Subcutaneous adipose tissue (tissue), 4 donors: Measurements from ENCODE around the gene SNRNP70. TPM values are rescaled to one million over a fixed set of nuclear protein-coding genes. Genes with fewer than 3 reads are reported as not detected.

Source experiments
- CTCF ChIP-seq: fragments of 450-650 bp; IDR thresholded peaks from one replicate; pipeline ENCODE4 v1.5.1; 2016; ENCODE audit warnings: low read depth, mild to moderate bottlenecking, control low read depth, antibody characterized with exemption, moderate library complexity
- total RNA-seq, 4 donors: library from RNA; depleted of rRNA; stranded (reverse); fragments of >200 nt; gene quantifications; one replicate each; pipeline ENCODE4 v1.1.0, GENCODE V29; 2016

The SNRNP70 gene
- total RNA-seq, 4 donors from 2014 or later, result 122 to 164 (median 152) TPM

DNA sequence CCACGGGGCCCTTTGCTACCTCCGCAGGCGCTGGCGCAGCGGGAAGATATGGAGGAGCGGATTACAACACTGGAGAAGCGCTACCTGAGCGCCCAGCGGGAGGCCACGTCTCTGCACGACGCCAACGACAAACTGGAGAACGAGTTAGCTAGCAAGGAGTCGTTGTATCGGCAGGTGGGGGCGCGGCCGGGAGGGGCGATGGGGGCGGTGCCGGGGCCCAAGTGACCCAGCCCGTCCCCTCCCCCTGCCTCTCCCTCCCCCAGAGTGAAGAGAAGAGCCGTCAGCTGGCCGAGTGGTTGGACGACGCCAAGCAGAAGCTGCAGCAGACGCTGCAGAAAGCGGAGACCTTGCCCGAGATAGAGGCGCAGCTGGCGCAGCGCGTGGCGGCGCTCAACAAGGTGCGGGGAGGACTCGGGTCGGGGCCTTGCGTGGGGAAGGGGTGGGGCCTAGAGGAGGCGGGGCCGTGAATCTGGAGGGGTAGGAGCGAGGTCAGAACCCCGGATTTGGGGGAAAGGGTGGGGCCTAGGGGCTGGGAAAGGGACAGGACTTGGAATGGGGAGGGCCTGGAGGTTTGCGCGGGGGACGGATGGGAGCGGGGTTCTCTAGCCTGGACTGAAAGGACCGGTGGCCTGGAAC is 47.8 kb downstream of the SNRNP70 start:
- TF ChIP-seq CTCF, result no peak

GRCh38 chr19:49133621-49134454 is 48.6 kb downstream of the SNRNP70 start:
- no peak for TF ChIP-seq CTCF

GRCh38 chr19:49135686-49136085 is 50.4 kb downstream of the SNRNP70 start:
- TF ChIP-seq CTCF, result no peak

- no peak for TF ChIP-seq CTCF
Observed at GRCh38 chr19:49136771-49137171, 51.5 kb downstream of the SNRNP70 start.

- no peak for TF ChIP-seq CTCF
Observed at GRCh38 chr19:49140951-49141350, 55.7 kb downstream of the SNRNP70 start.

GRCh38 chr19:49141352-49141751 is 56.1 kb downstream of the SNRNP70 start:
- no peak for TF ChIP-seq CTCF

- TF ChIP-seq CTCF, result no peak
Observed at GRCh38 chr19:49142866-49143335, 57.6 kb downstream of the SNRNP70 start.
